Measurements from ENCODE around the gene FAM8A1.
"Not testable (repeated sequence)": the region's sequence is repeated elsewhere in the genome, so short reads cannot be mapped to it uniquely, and the experiment has no call there.

The FAM8A1 gene

GRCh38 chr6:17599877-17600526 lies at the start of gene FAM8A1:
Gene FAM8A1 (plus strand): TSS chr6:17600302. CDS start chr6:17600410, 108 bp downstream.
- peak; percentile 83 to 84 for DNase-seq

DNA sequence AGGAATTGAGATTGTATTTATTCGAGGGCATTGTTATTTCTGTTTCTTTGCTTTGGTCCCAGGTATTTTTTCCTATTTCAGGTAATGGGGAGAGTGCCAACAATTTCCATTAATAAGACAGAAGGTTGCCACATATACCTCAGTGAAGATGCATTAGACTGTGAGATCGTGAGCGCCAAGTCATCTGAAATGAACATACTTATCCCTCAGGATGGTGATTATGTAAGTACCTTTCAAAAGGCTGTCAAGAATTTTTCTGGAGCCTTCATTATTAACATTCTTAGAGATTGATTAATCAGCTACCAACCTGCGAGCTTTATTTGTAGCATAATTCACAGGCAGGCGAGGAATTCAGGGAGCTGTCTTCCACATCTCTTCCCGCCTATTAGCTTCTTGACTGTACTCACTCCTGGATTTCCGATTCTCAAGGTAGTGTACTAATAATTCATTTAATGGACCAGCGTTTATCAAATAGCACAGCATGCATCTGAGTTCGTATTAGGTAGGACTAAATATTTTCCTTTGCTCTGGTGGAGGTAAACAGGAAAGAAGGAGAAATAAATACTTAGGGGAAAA lies 48.6 kb upstream of the FAM8A1 start:
- DNase-seq = no peak

DNA sequence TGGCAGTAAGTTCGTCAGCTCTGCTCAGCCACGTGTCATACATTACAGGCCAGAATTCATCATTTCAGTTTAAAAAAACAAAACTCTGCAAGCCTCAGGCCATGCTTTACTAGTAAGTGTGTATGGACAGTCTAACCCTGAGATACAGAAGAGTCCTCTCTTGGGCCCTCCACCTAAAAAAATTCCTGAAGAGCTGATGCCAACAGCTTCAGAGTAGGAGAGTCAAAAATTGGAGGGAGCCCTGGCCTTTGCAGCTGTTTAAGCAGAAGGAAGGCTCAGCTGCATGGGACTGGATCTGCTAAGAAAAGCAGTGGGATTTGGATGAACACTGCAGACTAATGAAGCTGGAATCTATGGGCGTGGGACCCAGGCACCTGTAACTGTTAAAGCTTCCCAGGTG lies 47.2 kb upstream of the FAM8A1 start:
- no peak for DNase-seq

DNA sequence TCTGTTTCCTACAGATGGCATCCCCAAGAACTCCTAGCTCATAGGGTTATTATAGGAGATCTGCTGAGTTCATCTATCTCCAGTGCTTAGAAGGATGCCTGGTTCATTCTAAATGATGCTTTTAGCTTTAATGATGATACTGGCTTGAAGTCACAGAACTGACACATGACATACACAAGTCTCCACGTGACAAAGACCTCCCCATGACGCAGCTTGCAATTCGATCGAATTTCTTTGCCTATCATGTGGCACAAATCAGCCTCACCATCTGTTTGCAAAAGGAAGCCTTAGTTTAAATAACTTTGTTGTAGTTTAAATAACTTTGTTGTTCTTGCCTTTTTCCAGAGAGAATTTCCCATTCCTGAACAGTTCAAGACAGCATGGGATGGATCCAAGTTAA lies 44.1 kb upstream of the FAM8A1 start:
- no peak for DNase-seq

DNA sequence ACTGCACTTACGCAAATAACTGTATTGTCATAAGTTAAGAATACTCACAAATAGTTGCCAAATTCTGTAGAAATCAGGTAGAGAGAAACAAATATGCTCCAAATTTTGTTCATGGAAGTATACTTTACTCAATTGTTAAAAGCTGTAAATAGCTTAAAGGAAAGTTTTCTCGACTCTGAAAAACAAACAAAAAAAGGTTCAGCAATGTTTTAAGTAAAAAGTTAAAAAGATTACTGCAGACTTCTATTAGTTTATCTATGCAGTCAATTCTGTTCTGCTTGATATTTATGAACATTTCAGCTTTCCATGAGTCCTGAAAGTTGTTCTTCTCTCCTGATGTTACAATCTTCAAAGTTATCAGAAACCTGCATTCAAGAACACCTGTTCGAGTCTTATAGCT lies 37.5 kb upstream of the FAM8A1 start:
- DNase-seq = no peak

- no peak for DNase-seq
Measured at GRCh38 chr6:17565399-17565798, 34.7 kb upstream of the FAM8A1 start.

GRCh38 chr6:17574866-17575560 lies 25.1 kb upstream of the FAM8A1 start:
- DNase-seq = no peak

DNA sequence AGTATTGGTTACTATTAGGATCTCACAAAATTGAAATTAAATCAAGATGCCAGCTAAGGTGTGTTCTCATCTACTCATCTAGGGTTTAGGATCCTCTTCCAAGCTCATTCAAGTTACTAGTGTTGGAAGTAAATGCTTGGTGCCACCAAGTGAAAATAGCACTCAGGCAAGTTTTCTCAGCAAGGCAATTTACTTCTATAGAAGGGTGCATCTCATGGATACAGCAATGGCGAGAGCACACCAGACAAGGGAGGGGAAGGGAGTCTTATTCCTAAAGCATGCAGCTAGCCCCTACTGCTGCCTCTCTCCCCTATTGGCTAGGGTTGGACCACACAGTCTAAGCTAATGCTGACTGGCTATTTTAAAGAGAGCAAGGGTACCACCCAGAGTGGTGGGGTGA lies 23.0 kb upstream of the FAM8A1 start:
- no peak for DNase-seq

DNA sequence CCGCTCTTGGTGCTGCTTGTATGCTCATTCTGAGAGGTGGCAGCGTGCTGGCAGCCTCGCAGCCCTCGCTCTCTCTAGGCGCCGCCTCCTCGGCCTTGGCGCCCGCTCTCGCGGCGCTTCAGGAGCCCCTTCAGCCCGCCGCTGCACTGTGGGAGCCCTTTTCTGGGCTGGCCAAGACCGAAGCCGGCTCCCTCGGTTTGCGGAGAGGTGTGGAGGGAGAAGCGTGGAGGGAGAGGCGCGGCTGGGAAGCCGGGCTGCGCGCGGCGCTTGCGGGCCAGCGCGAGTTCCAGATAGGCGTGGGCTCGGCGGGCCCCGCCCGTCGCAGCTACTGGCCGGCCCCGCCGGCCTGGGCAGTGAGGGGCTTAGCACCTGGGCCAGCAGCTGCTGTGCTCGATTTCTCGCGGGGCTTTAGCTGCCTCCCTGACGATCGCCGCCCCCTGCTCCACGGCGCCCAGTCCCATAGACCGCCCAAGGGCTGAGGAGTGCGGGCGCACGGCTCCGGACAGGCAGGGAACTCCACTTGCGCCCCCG lies 19.5 kb upstream of the FAM8A1 start:
- no peak for DNase-seq

DNA sequence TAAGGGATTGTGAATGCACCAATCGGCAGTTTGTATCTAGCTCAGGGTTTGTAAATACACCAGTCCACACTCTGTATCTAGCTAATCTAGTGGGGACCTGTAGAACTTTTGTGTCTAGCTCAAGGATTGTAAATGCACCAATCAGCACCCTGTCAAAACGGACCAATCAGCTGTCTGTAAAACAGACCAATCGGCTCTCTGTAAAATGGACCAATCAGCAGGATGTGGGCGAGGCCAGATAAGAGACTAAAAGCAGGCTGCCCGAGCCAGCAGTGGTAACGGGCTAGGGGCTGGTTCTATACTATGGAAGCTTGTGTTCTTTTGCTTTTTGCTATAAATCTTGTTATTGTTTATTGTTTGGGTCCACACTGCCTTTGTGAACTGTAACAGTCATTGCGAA lies 18.8 kb upstream of the FAM8A1 start:
- not testable (repeated sequence) for DNase-seq

DNA sequence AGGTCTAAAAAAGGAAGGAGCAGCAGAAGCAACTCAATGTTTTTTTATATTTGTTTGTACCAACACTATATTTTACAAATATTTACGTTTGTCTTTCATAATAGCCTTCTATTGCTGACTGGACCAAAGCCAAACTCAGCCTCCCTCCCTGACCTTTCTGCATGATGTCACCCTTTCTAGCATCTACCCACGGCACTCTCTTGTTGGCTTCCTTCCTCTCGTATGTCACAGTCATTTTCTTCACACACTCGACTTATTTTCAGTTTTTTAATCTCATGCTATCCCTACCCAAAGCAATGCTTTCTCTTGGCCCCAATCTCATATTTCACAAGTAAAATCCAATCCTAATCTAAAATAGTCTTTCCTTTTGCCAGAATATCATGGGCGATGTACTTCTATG lies 16.3 kb upstream of the FAM8A1 start:
- no peak for DNase-seq

DNA sequence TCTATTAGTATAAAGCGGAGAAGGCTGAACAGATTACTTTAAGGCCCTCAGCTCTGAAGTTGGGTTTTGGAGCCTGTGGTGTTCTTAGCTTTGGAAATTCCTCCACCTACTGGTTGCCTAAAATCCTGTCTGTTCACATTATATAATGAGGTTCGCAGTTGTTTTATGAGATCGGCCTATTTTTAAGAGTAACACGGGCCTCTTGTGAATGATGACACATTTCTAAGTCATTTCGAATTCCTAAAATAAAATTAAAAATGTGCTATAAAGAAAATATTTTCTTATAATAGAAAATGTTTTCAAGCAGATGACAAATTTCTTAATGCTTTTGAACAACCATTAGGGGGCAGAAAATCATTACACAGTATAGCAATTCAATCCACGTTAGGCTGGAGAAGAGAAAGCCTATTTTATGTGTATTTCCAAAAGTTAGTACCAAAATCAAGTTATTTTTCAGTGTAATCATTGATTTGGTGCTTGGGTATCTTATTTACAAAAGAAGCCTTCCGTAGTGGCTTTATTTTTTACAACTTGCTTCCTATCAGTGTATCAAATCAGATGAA lies 15.8 kb upstream of the FAM8A1 start:
- DNase-seq = peak; percentile 74 to 77

DNA sequence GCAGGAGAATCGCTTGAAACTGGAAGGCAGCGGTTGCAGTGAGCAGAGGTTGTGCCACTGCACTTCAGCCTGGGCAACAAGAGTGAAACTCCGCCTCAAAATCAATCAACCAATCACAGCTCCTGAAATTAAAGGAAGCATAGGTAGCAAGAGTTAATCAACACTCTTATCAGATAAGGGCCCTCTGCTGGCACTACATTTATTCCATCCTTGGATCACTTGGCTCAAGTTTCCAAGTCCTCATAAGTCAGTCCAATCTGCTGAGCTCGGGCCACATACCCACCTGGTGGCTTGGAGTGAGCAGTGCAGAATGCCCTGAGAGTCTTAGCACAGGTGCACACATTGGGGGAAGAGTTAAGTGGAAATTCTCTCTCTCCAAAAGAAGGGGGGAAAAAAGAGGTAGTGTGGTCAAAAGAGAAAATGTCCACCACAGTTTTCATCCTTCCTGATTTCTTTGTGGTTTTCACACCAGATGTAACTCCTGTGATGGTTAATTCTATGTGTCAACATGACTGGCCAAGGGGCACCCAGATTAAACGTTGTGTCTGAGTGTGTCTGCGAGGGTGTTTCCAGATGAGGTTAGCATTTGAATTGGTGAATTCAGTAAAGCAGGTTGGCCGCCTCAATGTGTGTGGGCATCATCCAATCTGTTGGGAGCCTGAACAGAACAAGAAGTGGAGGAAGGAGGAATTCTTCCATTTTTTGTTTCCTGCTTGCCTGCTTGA lies 14.2 kb upstream of the FAM8A1 start:
- peak in 1 of 2 experiments; percentile 22 for DNase-seq

DNA sequence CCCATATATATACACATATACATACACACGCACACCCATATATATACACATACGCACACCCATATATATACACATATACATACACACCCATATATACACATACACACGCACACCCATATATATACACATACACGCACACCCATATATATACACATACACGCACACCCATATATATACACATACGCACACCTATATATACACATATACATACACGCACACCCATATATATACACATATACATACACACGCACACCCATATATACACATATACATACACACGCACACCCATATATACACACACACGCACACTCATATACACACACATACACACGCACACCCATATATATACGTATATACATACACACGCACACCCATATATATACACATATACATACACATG lies 13.5 kb upstream of the FAM8A1 start:
- not testable (repeated sequence) for DNase-seq

DNA sequence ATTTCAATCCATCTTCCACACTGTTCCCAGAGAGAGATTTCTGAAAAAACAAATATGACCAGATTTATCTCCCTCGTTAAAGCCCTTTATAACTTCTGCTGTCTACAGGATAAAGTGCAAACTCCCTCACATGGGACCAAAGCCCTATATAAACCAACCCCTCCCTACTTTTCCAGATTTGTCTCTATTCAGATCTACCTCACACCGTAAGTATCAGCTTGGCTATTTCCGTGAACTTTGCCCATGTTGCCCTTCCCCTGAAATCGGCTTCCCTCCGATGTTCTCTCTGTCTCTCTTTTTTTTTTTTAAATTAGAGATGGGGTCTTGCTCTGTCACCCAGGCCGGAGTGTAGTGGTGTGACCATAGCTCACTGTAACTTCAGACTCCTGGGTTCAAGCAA lies 12.1 kb upstream of the FAM8A1 start:
- no peak for DNase-seq

GRCh38 chr6:17589406-17590096 lies 10.6 kb upstream of the FAM8A1 start:
- DNase-seq = no peak

GRCh38 chr6:17591287-17591686 lies 8.8 kb upstream of the FAM8A1 start:
- no peak for DNase-seq

DNA sequence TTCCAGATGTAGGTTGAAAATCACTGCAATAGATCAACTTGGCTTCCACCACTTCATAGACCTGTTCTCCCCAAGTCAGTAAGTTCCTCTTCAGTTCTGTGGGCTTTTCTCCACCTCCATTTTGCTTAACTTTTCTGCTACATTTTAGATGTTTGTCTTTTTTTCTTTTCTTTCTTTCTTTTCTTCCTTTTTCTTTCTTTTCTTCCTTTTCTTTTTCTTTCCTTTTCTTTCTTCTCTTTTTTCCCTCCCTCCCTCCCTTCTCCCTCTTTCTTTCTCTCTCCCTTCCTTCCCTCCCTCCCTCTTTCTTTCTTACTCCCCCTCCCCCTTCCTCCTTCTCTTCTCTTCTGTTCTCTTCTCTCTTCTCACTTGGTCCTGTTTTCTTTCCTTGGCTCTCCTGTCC lies 6.9 kb upstream of the FAM8A1 start:
- no peak for DNase-seq

GRCh38 chr6:17596085-17596484 lies 4.0 kb upstream of the FAM8A1 start:
- no peak for DNase-seq

DNA sequence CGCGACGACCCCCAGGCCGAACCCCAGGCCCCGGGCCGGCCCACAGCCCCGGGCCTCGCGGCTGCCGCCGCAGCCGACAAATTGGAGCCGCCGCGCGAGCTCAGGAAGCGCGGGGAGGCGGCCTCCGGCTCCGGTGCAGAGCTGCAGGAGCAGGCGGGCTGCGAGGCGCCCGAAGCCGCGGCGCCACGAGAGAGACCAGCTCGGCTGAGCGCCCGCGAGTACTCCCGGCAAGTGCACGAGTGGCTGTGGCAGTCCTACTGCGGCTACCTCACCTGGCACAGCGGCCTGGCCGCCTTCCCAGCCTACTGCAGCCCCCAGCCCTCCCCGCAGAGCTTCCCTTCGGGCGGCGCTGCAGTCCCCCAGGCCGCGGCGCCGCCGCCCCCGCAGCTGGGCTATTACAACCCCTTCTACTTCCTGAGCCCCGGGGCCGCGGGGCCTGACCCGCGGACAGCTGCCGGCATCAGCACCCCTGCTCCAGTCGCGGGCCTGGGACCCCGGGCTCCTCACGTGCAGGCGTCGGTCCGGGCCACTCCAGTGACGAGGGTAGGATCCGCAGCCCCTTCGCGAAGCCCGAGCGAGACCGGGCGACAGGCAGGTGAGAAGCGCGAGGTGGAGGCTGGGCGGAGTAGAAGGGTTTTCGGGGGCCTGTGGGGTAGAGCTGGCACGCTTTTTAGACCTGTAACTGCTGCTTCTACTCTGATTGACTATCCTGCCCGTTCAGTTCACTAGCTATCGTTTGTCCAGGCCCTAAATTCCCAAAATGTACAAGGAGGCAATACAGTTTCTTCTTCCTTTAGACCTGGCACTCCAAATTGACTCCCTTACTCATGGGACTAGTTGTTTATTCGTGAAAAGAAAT lies 654 bp downstream of the FAM8A1 start:
- peak; percentile 7 to 11 for DNase-seq

GRCh38 chr6:17601386-17601703 lies 1.2 kb downstream of the FAM8A1 start:
- DNase-seq = no peak

- no peak for DNase-seq
Measured at GRCh38 chr6:17602888-17603287, 2.8 kb downstream of the FAM8A1 start.

Data from AML-193 (cell line).